Fibroblast of villous mesenchyme (primary cell): ENCODE measurements around the gene SEC23B. TPM values are rescaled to one million over a fixed set of nuclear protein-coding genes. Genes with fewer than 3 reads are reported as not detected.

Experiments
- DNase-seq: peaks from one replicate; pipeline ENCODE4 v3.0.0-alpha.2; 2010; ENCODE audit warnings: low read depth
- H3K4me3 ChIP-seq: 2 replicates; pipeline ENCODE4 v1.5.1; 2011; ENCODE audit warnings: low read depth, mild to moderate bottlenecking, low read length
- total RNA-seq: library from RNA; depleted of rRNA; stranded (reverse); fragments of >200 nt; gene quantifications from 2 replicates; pipeline ENCODE4 v1.2.3, GENCODE V29; 2012
- TF ChIP-seq, protein P1 (sequence below): IDR thresholded peaks from 2 replicates; pipeline ENCODE4 v1.5.1; 2012; ENCODE audit warnings: low read depth, mild to moderate bottlenecking, low read length; ENCODE audit not compliant: insufficient read depth

The SEC23B gene
- total RNA-seq, 1 donor: 67.4 TPM

GRCh38 chr20:18541741-18542140 lies 34.0 kb downstream of the SEC23B start:
- TF ChIP-seq, protein P1, sequence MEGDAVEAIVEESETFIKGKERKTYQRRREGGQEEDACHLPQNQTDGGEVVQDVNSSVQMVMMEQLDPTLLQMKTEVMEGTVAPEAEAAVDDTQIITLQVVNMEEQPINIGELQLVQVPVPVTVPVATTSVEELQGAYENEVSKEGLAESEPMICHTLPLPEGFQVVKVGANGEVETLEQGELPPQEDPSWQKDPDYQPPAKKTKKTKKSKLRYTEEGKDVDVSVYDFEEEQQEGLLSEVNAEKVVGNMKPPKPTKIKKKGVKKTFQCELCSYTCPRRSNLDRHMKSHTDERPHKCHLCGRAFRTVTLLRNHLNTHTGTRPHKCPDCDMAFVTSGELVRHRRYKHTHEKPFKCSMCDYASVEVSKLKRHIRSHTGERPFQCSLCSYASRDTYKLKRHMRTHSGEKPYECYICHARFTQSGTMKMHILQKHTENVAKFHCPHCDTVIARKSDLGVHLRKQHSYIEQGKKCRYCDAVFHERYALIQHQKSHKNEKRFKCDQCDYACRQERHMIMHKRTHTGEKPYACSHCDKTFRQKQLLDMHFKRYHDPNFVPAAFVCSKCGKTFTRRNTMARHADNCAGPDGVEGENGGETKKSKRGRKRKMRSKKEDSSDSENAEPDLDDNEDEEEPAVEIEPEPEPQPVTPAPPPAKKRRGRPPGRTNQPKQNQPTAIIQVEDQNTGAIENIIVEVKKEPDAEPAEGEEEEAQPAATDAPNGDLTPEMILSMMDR: no peak
- H3K4me3 ChIP-seq: no peak overlapping the region
- DNase-seq: no peak

GRCh38 chr20:18543216-18543615 lies 35.5 kb downstream of the SEC23B start:
- DNase-seq: no peak

DNA sequence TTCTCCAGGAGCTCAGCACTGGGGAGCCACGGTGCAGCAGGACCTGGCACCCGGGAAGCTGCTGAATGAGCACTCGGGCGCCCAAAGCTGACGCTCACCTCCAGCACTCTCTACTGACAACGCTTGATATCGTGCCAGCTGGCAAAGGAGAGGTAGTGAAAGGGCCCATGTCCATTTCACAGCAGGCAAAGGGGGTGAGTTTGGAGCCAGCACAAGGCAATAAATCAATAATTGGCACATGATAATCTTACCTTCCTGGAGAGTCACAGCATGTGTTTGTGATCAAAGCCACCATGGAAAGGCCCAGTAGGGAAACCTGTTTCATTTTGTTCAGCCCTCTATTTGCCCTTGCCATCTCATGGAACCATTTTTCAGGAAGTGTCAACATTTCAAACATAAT lies 36.2 kb downstream of the SEC23B start:
- DNase-seq: no peak
- no peak overlapping the region for H3K4me3 ChIP-seq
- TF ChIP-seq, protein P1: no peak

More at GRCh38 chr20:18543216-18543615, 35.5 kb downstream of the SEC23B start:
- TF ChIP-seq, protein P1: no peak
- no peak overlapping the region for H3K4me3 ChIP-seq

DNA sequence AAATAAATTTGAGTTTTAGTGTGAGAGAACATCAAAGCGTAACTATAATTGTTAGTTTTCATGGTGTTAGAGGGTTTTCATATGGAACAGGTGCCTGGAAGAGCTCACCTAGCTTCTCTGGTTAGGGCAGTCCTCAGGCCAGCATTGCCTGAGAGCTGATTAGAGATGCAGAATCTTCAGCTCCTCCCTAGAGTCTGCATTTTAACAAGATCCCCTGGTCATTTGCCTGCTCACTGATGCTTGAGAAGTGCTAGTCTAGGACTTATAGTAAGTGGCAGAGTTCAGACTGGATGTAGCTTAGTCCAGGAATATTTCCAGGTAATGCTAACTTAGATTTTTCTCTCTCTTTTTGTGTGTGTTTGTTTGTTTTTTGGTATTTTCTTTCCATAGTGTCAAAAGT lies 37.8 kb downstream of the SEC23B start:
- TF ChIP-seq, protein P1: no peak
- DNase-seq: no peak
- no peak overlapping the region for H3K4me3 ChIP-seq

GRCh38 chr20:18548465-18548864 lies 40.7 kb downstream of the SEC23B start:
- no peak for DNase-seq
- TF ChIP-seq, protein P1: no peak
- H3K4me3 ChIP-seq: no peak overlapping the region

GRCh38 chr20:18553746-18554145 lies 46.0 kb downstream of the SEC23B start:
- TF ChIP-seq, protein P1: no peak
- no peak overlapping the region for H3K4me3 ChIP-seq
- no peak for DNase-seq
